ENCODE results near the gene RASL11B. TPM values are rescaled to one million over a fixed set of nuclear protein-coding genes. Genes with fewer than 3 reads are reported as not detected.

The RASL11B gene
- total and polyA plus RNA-seq, 2 donors (not counting 3 experiments of a cell fraction or from before 2014, with no cell fraction given) = 0.83 TPM; not detected in 1

GRCh38 chr4:52850406-52851124 lies 11.6 kb upstream of the RASL11B start:
- Histone ChIP-seq H4K20me1 (replicated peaks; ENCODE audit: control insufficient read depth, extremely low read depth, insufficient read depth, low read length) (no peaks in the 10 kb centered on the region), H3K36me3 (ENCODE audit: control insufficient read depth in 2 of 2, extremely low read depth in 1 of 2, insufficient read depth in 2 of 2, low read length in 2 of 2) (no peaks in the 10 kb centered on the region), H2AFZ (ENCODE audit: low read depth, low read length) (no peak overlapping the region), H3K9me1 (replicated peaks; ENCODE audit: control insufficient read depth, extremely low read depth, insufficient read depth, low read length) (no peaks in the 10 kb centered on the region), H3K9ac (replicated peaks; ENCODE audit: extremely low read depth, insufficient read depth, low read length) (no peak overlapping the region), H3K27ac (ENCODE audit: insufficient read depth, low read depth, low read length) (no peak overlapping the region), H3K4me1 (ENCODE audit: control insufficient read depth, extremely low read depth, insufficient read depth, low read length) (no peaks in the 10 kb centered on the region), H3K4me2 (ENCODE audit: insufficient read depth, low read length) (no peak overlapping the region), H3K4me3 (replicated peaks in 1 of 3; ENCODE audit: insufficient read depth in 1 of 3, low read depth in 1 of 3, low read length in 3 of 3) (no peak overlapping the region), H3K79me2 (ENCODE audit: control insufficient read depth, insufficient read depth, low read length) (no peaks in the 10 kb centered on the region), H3K27me3 (ENCODE audit: control insufficient read depth in 2 of 2, insufficient read depth in 2 of 2, low read length in 2 of 2) (peaks cover 3 to 4% of the 10 kb centered on the region in 2 experiments), H3K9me3 (replicated peaks; ENCODE audit: control insufficient read depth, insufficient read depth, low read length) (no peaks in the 10 kb centered on the region)
- BruUV-seq (replicated peaks) = no TSS peak
- dilution Hi-C loops (cut with MboI; ENCODE audit: extremely low pct_ligation_motif_present, low sequenced_read_pairs) = no loop called here
- FAIRE-seq (no peak), DNase-seq (ENCODE audit: low read depth, low spot score) (no peak)
- ChIA-PET CTCF (no interaction called here), POLR2A (no interaction called here)
- intact Hi-C loops (cut with micrococcal nuclease) = no loop called here
- TF ChIP-seq CTCF (IDR thresholded peaks at IDR 0.05; ENCODE audit: extremely low read depth in 1 of 2, insufficient read depth in 1 of 2, low read depth in 1 of 2, low read length in 2 of 2) (no peak), MAX (IDR thresholded peaks at IDR 0.05; ENCODE audit: insufficient read depth, insufficient read length) (no peak), EZH2 (IDR thresholded peaks at IDR 0.05; ENCODE audit: borderline replicate concordance, low read depth, low read length, severe bottlenecking) (no peak), POLR2AphosphoS5 (IDR thresholded peaks at IDR 0.05; ENCODE audit: insufficient read depth, low read depth, low read length) (no peak), FOS (IDR thresholded peaks at IDR 0.05; ENCODE audit: borderline replicate concordance, insufficient read depth, low read length) (no peak), MYC (IDR thresholded peaks at IDR 0.05; ENCODE audit: low read depth, low read length) (no peak), POLR2A (IDR thresholded peaks at IDR 0.05; ENCODE audit: low read depth, low read length) (no peak), GATA2 (IDR thresholded peaks at IDR 0.05; ENCODE audit: insufficient read depth, insufficient read length, low read depth, low read length) (no peak), JUN (IDR thresholded peaks at IDR 0.05; ENCODE audit: borderline replicate concordance, insufficient read depth, insufficient read length, low read depth) (no peak)
